GM21423 (cell line): ENCODE results near the gene PMM1.
"Not testable (repeated sequence)": the region's sequence is repeated elsewhere in the genome, so short reads cannot be mapped to it uniquely, and the experiment has no call there.

Source experiments
- ATAC-seq: cut with Tn5 transposase; IDR thresholded peaks from one replicate; pipeline ENCODE4 v1.9.1; 2021; ENCODE audit warnings: mild to moderate bottlenecking, moderate library complexity; ENCODE audit not compliant: unreplicated experiment

Gene PMM1

DNA sequence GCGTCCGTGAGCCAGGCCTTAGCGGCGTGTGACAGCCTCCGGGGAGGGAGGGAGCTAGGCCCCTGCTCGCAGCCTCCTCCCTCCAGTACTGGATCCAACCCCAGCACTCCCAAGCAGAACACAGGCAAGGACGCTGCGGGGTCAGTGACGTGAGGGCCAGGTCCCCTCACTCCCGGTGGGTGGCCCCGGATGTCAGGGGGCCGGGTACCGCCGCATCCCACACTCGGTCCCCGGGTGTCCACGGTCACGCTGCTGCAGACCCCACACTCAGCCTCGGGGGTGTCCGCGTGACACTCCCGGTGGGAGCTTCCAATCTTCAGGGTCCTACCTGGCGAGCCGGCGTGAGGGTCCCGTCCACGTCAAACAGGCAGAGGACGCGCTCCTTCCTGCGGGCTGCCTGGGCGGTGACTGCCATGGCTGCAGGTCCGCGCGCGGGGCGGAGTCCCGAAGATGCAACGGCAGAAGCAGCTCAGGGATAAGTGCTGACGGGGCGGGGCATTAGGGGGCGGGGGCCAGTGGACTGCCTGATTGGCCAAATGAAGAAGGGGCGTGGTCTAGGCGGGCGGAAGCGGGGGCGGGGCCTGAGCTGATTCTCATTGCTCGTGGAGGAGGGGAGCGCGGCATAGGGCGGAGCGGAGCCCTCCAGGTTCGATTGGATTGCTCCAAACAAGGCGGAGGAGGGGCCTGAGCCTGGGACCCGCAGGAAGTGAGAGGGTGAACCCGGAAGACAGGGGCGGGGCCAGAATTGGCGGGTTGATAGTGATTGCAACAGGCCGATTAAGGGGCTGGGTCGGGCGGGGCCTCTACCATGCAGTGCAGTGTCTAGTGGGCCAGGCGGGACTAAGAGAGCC, at the start of gene PMM1:
Gene PMM1, minus strand, starts transcription at position 450 of the 851 bp plus-strand sequence. Its CDS starts 35 bp downstream, at position 415.
- peak; percentile 91 for ATAC-seq

DNA sequence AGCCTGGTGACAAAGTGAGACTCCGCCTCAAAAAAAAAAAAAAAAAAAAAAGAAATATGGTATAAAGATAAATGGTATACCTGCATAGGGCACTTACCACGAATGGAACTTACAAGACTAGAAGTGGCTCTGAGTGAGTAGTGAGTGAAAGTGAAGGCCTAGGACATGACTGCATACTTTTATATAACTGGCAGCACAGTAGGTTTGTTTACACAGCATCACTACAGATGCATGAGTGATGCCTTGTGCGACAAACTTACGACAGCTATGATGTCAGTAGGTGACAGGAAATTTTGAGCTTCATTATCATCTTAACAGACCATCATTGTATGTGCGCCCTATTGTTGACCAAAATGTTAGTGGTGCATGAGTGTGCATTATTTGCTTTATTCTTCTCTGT, 49.1 kb upstream of the PMM1 start:
- ATAC-seq: no peak

DNA sequence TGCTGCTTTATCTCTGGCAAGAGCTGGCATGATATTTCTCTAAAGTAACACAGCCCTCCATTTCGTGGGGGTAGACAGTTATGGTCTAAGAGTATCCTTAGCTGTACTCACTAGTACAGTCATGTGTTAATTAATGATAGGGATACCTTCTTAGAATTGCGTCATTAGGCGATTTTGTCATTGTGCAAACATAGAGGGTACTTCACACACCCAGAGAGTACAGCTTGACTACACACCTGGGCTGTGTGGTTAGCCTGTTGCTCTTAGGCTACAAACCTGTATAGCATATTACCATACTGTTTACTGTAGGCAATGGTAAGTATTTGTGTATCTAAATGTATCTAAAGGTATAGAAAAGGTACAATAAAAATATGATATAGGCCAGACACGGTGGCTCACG, 48.5 kb upstream of the PMM1 start:
- ATAC-seq: no peak

DNA sequence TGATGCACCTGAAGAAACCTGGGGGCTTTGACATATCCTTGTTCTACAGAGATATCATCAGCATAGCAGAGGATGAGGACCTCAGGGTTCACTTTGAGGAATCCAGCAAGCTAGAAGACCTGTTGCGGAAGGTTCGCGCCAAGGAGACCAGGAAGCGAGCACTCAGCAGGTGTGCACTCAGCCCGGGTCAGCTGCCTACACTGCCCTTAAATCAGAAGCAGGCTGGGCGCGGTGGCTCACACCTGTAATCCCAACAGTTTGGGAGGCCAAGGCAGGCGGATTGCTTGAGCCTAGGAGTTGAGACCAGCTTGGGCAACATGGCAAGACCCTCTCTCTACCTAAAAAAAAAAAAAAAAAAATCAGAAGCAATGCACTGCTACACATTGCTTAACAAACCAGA, 48.0 kb upstream of the PMM1 start:
- ATAC-seq: not testable (repeated sequence)

DNA sequence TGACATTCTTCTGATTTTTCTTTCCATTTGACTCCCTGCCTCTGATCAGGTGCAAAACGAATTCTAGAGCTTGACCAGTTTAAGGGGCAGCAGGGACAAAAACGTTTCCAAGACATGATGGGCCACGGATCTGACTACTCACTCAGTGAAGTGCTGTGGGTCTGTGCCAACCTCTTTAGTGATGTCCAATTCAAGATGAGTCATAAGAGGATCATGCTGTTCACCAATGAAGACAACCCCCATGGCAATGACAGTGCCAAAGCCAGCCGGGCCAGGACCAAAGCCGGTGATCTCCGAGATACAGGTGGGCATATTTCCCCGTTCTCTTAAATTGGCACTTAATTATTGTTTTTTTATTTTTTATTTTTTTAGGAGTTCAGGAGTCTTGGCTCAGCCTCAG, 46.8 kb upstream of the PMM1 start:
- ATAC-seq: no peak

DNA sequence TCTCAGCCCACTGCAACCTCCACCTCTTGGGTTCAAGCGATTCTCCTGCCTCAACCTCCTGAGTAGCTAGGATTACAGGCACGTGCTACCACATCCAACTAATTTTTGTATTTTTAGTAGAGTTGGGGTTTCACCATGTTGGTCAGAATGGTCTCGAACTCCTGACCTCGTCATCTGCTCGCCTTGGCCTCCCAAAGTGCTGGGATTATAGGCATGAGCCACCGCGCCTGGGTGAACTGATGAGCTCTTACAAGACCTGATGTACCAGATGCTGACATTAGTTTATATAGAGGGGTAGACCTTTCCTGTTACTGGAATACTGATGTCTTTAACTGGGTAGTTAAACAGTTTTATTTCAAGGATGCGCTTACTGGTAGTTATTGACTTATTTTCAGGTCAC, 45.0 kb upstream of the PMM1 start:
- not testable (repeated sequence) for ATAC-seq

DNA sequence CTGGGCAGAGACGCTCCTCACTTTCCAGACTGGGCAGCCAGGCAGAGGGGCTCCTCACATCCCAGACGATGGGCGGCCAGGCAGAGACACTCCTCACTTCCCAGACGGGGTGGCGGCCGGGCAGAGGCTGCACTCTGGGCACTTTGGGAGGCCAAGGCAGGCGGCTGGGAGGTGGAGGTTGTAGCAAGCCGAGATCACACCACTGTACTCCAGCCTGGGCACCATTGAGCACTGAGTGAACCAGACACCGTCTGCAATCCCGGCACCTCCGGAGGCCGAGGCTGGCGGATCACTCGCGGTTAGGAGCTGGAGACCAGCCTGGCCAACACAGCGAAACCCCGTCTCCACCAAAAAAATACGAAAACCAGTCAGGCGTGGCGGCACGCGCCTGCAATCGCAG, 42.0 kb upstream of the PMM1 start:
- ATAC-seq: not testable (repeated sequence)

DNA sequence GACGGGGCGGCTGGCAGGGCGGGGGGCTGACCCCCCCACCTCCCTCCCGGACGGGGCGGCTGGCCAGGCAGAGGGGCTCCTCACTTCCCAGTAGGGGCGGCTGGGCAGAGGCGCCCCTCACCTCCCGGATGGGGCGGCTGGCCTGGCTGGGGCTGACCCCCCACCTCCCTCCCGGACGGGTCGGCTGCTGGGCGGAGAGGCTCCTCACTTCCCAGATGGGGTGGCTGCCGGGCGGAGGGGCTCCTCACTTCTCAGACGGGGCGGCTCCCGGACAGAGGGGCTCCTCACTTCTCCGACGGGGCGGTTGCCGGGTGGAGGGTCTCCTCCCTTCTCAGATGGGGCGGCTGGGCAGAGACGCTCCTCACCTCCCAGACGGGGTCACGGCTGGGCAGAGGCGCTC, 41.5 kb upstream of the PMM1 start:
- ATAC-seq: not testable (repeated sequence)

DNA sequence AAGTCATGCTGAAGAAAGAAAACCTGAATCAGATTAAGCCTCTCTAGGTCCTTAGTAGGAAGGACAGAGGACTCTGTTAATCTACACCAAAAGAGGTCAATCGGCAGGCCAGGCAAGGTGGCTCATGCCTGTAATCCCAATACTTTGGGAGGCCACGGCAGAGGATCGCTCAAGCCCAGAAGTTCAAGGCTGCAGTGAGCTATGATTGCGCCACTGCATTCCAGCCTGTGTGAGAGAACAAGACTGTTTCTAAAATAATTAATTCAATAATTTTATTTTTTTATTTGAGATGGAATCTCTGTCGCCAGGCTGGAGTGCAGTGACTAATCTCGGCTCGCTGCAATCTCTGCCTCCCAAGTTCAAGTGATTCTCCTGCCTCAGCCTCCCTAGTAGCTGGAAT, 35.9 kb upstream of the PMM1 start:
- ATAC-seq: no peak

DNA sequence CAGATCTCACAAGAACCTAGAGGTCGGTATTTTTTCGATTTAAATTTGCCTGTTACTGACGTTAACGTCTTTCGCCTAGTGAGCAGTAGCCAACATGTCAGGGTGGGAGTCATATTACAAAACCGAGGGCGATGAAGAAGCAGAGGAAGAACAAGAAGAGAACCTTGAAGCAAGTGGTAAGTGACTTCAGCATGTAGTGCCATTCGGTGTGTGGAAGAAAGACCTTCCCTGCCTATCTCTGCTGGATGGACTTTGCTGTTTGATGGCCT, 32.2 kb upstream of the PMM1 start:
- no peak for ATAC-seq

DNA sequence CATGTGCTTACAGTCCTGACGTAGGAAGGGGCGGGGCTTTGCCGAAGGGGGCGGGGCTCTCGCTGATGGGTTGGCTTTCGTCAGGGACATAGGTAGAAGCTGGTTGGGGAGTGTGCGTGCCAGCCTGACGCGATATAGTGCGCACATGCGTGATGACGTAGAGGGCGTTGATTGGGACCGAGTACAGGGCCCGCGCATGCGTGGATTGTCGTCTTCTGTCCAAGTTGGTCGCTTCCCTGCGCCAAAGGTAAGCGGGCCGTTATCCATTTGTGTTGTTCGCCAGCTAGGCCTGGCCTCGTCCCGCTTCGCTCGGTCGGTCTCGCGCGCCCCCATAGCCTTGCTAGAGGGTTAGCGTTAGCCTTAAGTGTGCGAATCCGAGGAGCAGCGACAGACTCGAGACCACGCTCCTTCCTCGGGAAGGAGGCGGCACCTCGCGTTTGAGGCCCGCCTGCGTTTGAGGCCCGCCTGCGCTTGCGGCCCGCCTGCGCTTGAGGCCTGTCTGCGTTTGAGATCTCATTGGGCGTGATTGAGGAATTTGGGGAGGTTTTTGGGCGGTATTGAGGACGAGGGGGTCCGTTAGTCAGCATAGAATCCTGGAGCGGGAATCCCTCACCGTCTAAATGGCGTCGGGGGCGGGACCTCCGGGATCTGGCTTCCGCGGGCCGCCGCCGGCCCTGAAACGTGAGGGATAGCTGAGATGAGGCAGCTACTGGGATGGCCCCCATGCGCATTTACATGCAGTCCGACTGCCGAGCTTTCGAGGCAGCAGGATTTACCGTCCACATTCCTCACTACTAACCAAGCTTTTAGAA, 31.7 kb upstream of the PMM1 start, which contains the start of gene XRCC6:
Gene XRCC6, plus strand, starts transcription at position 197 of the 812 bp plus-strand sequence. CDS start 710 bp downstream, outside the sequence.
- ATAC-seq: peak; percentile 80

DNA sequence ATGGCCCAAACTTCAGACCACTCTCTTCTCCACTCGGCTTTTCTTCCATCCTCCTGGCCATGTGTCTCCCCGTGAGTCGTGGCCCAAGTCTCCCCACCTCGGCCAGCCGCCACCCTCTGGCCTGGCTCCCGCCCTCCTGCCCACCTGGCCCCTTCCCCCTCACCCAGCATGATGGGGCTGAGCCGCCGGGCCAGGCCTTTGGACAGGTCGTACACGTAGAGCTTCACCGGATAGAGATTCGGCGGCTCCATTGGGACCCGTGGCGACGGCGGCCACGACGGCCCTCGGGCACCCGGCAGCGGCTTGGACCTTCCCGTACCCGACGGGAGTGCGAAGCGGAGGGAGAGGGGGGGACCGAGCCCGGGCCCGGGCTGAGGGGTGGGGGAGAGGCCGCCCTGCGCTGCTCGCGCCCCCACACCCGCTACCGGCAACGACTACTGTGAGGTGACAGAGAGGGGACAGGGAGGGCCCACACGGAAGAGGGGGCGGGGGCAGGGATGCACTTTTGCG, 31.0 kb upstream of the PMM1 start, which contains the start of gene DESI1:
Gene DESI1, minus strand, starts transcription at position 455 of the 510 bp plus-strand sequence. Its CDS starts 204 bp downstream, at position 251.
- peak; percentile 15 for ATAC-seq

DNA sequence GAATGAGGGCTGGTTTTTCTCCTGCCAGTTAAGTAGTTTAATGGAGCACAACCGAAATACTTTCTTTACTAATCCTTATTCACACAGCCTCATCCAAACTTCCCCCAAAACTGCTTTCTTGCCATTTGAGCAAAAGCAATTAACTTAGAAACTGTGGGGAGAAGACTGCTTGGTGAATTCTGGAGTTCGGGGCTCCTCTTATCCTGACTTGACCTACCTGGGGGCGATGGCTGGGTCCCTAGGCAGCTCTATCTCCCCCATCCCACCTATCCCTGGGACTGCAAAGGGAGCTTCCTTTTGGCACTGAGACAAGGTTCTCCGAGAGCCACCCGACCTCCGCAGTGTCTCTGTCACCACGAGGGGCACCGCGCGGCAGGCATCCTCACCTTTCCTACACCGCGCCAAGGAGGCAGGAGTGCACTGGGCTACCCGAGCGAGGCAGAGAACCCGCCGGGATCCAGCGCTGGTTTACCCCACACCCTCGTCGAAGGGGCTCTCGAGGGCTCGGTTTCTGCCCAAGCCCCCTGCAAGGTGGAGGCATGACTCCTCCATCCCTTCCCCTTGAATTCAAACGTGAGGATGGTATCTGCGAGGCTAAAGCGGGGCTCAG, 30.4 kb upstream of the PMM1 start:
- ATAC-seq: no peak

DNA sequence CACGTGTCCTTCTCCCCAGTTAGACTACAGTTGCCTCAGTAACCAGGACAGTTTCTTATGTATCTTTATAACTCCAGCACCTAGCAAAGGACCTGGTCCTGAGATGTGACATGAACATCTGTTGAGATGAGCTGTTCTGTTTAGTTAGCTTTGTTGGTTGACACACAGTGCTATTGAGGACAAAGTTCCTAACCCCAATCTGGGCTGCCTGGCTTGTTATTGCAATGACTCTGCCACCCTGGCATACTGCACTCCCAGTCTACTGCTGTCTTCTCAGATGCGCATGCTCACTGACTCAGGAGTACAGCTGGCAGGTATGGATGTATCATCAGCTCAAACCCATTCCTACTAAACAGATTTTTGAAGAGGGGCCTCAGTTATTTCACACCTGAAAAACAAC, 23.8 kb upstream of the PMM1 start:
- no peak for ATAC-seq

DNA sequence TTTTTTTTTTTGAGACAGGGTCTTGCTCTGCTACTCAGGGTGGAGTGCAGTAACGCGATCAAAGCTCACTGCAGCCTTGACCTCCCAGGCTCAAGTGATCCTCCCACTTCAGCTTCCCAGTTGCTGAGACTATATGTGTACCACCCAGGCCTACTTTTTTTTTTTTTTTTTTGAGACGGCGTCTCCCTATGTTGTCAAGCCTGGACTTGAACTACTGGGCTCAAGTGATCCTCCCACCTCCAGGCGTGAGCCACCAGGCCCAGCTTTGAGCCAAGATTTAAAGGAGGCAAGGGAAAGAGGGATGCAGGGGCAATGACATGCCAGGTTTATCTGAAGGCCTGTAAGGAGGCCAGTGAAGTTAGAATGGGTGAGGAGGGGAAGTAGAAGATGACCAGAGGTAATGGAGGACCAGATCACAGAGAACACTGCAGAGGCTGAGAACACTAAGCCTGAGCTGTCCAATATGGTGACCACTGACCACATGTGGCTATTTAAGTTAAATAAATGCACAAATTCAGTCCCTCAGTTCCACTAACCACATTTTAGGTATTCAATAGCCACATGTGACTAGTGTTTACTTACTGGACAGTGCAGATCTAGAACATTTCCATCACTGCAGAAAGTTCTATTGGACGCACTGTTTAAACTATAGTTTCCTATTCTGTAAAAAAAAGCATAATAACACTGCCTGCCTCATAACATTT, 23.1 kb upstream of the PMM1 start:
- no peak for ATAC-seq

DNA sequence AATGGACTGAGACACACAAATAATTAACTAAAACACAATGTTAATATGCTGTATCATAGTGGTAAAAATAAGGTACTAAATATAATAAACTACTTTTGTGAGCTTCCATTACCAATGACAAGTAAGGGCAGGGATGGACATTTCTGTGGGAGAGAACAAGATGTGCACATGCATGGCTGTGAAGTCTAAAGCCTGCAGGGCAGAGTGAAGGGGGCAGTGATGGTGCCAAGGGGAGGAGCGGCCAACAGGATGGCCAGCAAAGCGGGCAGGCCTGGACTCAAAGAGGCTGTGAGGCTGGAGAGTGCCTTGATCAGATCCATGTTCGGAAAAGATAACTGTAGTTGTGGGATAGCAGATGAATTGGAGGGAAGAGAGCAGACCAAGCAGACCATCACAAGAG, 18.7 kb upstream of the PMM1 start:
- ATAC-seq: no peak

DNA sequence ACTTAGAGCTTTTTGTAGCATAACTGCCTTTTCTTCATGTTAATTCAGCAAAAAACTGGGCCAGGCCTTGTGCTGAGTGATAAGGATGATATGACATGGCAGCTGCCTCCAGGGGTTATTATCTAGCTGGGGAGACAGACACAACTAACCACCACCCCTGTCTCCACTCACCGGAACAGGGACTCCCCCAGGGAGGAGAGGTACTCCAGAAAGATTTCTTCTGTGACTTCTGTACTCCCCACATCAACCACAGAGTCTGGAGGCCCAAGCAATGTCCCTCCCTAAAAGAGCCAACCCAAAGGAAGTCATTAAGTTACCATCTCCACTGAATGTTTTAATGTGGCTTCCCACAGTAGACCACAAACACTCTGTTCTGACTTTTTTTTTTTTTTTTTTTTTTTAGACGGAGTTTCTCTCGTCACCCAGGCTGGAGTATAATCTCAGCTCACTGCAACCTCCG, 14.3 kb upstream of the PMM1 start:
- ATAC-seq: peak; percentile 84

DNA sequence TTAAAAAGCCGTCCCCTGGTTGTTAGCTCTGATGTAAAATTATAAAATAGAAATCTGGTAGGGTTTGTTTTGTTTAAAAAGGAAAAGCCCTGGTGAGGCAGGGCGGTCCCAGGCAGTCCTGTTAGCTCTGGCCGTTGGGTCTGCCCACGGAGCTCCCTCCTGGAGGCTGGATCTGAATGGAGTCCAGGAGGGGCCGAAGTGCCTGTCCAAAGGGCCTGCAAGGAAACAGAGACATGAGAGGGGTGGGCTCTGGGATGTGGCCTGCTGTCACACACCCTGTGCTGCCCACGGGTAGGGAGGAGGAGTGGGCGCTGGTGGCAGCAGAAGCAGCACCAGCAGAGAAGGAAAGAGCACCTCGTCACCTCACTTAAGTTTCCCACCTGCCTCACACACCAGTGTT, 11.3 kb upstream of the PMM1 start:
- ATAC-seq: no peak

DNA sequence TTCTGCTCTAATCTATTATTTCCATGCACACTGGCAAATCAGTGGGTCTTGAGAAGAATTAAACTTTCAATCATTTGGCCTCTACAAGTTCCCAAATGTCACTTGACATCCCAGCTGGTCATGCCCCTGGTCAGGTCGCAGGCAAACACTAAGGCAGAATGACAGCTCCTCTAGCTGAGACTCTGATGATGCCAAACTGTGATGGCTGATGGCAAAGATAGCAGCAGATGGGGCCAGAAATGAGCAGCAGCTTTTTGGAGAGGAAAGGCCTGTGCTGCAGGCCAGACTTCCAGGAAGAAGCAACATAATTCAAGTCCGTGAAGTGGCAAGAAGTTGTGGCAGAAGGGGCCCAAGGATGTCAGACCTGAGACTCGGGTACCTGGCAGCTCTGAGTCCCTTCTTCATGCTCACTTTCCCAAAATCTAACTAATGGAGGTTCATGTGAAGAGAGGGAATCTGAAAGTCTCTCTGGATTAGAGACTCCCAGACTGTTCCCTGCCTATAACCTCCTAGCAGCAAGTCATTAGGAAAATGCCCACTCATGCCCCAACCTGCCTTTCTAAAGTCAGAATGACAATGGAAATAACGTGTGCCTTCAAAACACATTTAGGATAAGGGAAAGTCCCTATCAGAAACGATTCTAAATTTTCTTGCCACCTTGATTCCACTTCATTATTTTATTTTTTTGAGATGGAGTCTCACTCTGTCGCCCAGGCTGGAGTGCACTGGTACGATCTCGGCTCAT, 9.4 kb upstream of the PMM1 start:
- ATAC-seq: no peak

DNA sequence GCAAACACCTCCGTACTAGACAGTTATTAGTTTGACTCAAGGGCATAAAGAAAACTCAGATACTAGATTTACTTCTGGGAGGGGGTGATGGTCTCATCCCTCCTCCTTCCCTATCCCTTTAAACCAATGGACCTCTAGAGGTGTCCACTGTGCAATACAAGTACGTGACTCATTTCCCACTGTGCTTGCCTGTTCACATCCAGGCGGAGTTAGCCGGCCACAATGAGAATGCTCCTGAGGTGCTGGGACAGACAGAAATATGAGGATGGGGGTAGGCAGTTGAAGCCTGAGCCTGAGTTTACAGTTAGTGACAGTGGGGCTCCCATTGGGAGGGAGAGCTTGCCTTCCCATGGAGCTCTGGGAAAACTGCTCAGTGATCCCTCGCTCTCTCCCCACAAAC, 8.4 kb upstream of the PMM1 start:
- ATAC-seq: no peak
